Amniotic epithelial cell (primary cell): ENCODE data around the gene ISLR.

Source experiments
- DNase-seq: peaks from one replicate; pipeline ENCODE4 v3.0.0-alpha.2; 2010; ENCODE audit warnings: low read depth

Gene ISLR

GRCh38 chr15:74173380-74174218 is at the start of gene ISLR:
TSS of gene ISLR (plus strand) at chr15:74173710. CDS start at chr15:74174859, 1,149 bp downstream.
- no peak for DNase-seq

- DNase-seq: no peak
Observed at GRCh38 chr15:74124196-74124595, 49.3 kb upstream of the ISLR start.

- DNase-seq: no peak
Observed at GRCh38 chr15:74124759-74125158, 48.8 kb upstream of the ISLR start.

GRCh38 chr15:74127255-74127953 is 46.1 kb upstream of the ISLR start:
- peak; percentile 65 for DNase-seq

- no peak for DNase-seq
Observed at GRCh38 chr15:74127954-74128784, 45.3 kb upstream of the ISLR start.

- no peak for DNase-seq
Observed at GRCh38 chr15:74128785-74129585, 44.5 kb upstream of the ISLR start.

- no peak for DNase-seq
Observed at GRCh38 chr15:74129586-74130154, 43.8 kb upstream of the ISLR start.

- no peak for DNase-seq
Observed at GRCh38 chr15:74130155-74130848, 43.2 kb upstream of the ISLR start, which contains the start of gene ISLR2. TSS of gene ISLR2 (plus strand) at chr15:74130586. CDS start at chr15:74132755, 2,169 bp downstream.

GRCh38 chr15:74130849-74131627 is 42.5 kb upstream of the ISLR start:
- DNase-seq: no peak

GRCh38 chr15:74131628-74132413 is 41.7 kb upstream of the ISLR start:
- no peak for DNase-seq

GRCh38 chr15:74132681-74133651 is 40.5 kb upstream of the ISLR start:
- DNase-seq: no peak

- no peak for DNase-seq
Observed at GRCh38 chr15:74133694-74134386, 39.7 kb upstream of the ISLR start.

- DNase-seq: peak; percentile 43
Observed at GRCh38 chr15:74134387-74135027, 39.0 kb upstream of the ISLR start.

GRCh38 chr15:74135041-74135565 is 38.4 kb upstream of the ISLR start:
- no peak for DNase-seq

GRCh38 chr15:74136540-74136813 is 37.0 kb upstream of the ISLR start:
- no peak for DNase-seq

GRCh38 chr15:74136814-74137536 is 36.5 kb upstream of the ISLR start:
- no peak for DNase-seq
